Stimulated activated naive B cell treated with anti-CD40 and anti-IgM and Interleukin-4, amounts not matched to agents 10 μg/mL and 1 μg/mL and 100 μg/mL, for 72 hours (primary cell): ENCODE results near the gene PEA15.

ENCODE experiments used
- ATAC-seq, 2 donors: fragments of 150-1000 bp; cut with Tn5 transposase; replicated peaks; 2 replicates each; pipeline ENCODE4 v1.10.0; 2021; ENCODE audit warnings: moderate library complexity in 1 of 2
- DNase-seq: peaks from one replicate; pipeline ENCODE4 v3.0.0; 2021
- H3K27ac Mint-ChIP-seq: one replicate; pipeline ENCODE4 v1.8.0; 2022; ENCODE audit warnings: mild to moderate bottlenecking, mixed read lengths
- H3K27me3 Mint-ChIP-seq, 2 donors: one replicate each; pipeline ENCODE4 v1.8.0; 2022; ENCODE audit warnings: mixed read lengths in 2 of 2
- H3K36me3 Mint-ChIP-seq, 2 donors: one replicate each; pipeline ENCODE4 v1.8.0; 2022; ENCODE audit warnings: mixed read lengths in 2 of 2, mild to moderate bottlenecking in 1 of 2
- H3K4me1 Mint-ChIP-seq, 2 donors: one replicate each; pipeline ENCODE4 v1.8.0; 2022; ENCODE audit warnings: mixed read lengths in 2 of 2, mild to moderate bottlenecking in 1 of 2
- H3K4me3 Mint-ChIP-seq, 2 donors: one replicate each; pipeline ENCODE4 v1.8.0; 2022; ENCODE audit warnings: mild to moderate bottlenecking in 2 of 2, mixed read lengths in 2 of 2, moderate library complexity in 1 of 2
- H3K9me3 Mint-ChIP-seq, 2 donors: one replicate each; pipeline ENCODE4 v1.8.0; 2022; ENCODE audit warnings: mixed read lengths in 2 of 2, mild to moderate bottlenecking in 1 of 2

Gene PEA15

GRCh38 chr1:160168609-160169369 lies 36.4 kb upstream of the PEA15 start:
- Mint-ChIP-seq H3K4me1 (peaks cover 36 to 46% of the 10 kb centered on the region in 2 donors), H3K27me3 (peaks cover 15 to 16% of the 10 kb centered on the region in 2 donors), H3K4me3 (no peak overlapping the region), H3K27ac (no peak overlapping the region), H3K36me3 (no peaks in the 10 kb centered on the region), H3K9me3 (no peaks in the 10 kb centered on the region)
- ATAC-seq (no peak), DNase-seq (no peak)

GRCh38 chr1:160169553-160170399 lies 35.4 kb upstream of the PEA15 start:
- no peaks in the 10 kb centered on the region for H3K36me3 Mint-ChIP-seq
- no peaks in the 10 kb centered on the region for H3K9me3 Mint-ChIP-seq
- ATAC-seq (peak; percentile 93), DNase-seq (peak; percentile 77)
- H3K27me3 Mint-ChIP-seq = peaks cover 25 to 26% of the 10 kb centered on the region in 2 donors
- H3K4me1 Mint-ChIP-seq = peaks cover 36 to 46% of the 10 kb centered on the region in 2 donors
- peak overlapping the region; percentile 31 to 51 for H3K4me3 Mint-ChIP-seq
- peak overlapping the region; percentile 81 for H3K27ac Mint-ChIP-seq

GRCh38 chr1:160171354-160171753 lies 33.8 kb upstream of the PEA15 start:
- Mint-ChIP-seq H3K27ac (no peak overlapping the region), H3K4me1 (peaks cover 31 to 40% of the 10 kb centered on the region in 2 donors), H3K9me3 (no peaks in the 10 kb centered on the region), H3K36me3 (no peaks in the 10 kb centered on the region), H3K27me3 (peaks cover 28 to 30% of the 10 kb centered on the region in 2 donors), H3K4me3 (no peak overlapping the region)
- ATAC-seq = no peak
- no peak for DNase-seq

GRCh38 chr1:160171980-160172379 lies 33.2 kb upstream of the PEA15 start:
- no peaks in the 10 kb centered on the region for H3K9me3 Mint-ChIP-seq
- no peak for DNase-seq
- H3K27me3 Mint-ChIP-seq = peaks cover 26 to 28% of the 10 kb centered on the region in 2 donors
- no peaks in the 10 kb centered on the region for H3K36me3 Mint-ChIP-seq
- H3K4me3 Mint-ChIP-seq = no peak overlapping the region
- peaks cover 29 to 35% of the 10 kb centered on the region in 2 donors for H3K4me1 Mint-ChIP-seq
- ATAC-seq = no peak
- H3K27ac Mint-ChIP-seq = no peak overlapping the region

GRCh38 chr1:160177231-160177630 lies 28.0 kb upstream of the PEA15 start:
- Mint-ChIP-seq H3K27ac (no peak overlapping the region), H3K4me1 (peaks cover 0 to 1% of the 10 kb centered on the region in 2 donors), H3K36me3 (no peaks in the 10 kb centered on the region), H3K4me3 (no peak overlapping the region), H3K27me3 (peaks cover 38 to 39% of the 10 kb centered on the region in 2 donors), H3K9me3 (no peaks in the 10 kb centered on the region)
- DNase-seq (no peak), ATAC-seq (peak; percentile 36 to 61)

- Mint-ChIP-seq H3K27ac (no peak overlapping the region), H3K9me3 (no peaks in the 10 kb centered on the region), H3K4me1 (peaks cover 0 to 1% of the 10 kb centered on the region in 2 donors), H3K4me3 (no peak overlapping the region), H3K36me3 (no peaks in the 10 kb centered on the region), H3K27me3 (peaks cover 35 to 36% of the 10 kb centered on the region in 2 donors)
- ATAC-seq = no peak
- DNase-seq = no peak
Observed at GRCh38 chr1:160177667-160178066, 27.5 kb upstream of the PEA15 start.

GRCh38 chr1:160178731-160179130 lies 26.5 kb upstream of the PEA15 start:
- H3K4me1 Mint-ChIP-seq = peaks cover 0 to 1% of the 10 kb centered on the region in 2 donors
- DNase-seq = no peak
- peaks cover 32 to 37% of the 10 kb centered on the region in 2 donors for H3K27me3 Mint-ChIP-seq
- ATAC-seq = no peak
- no peak overlapping the region for H3K4me3 Mint-ChIP-seq
- no peaks in the 10 kb centered on the region for H3K9me3 Mint-ChIP-seq
- H3K36me3 Mint-ChIP-seq = no peaks in the 10 kb centered on the region
- H3K27ac Mint-ChIP-seq = no peak overlapping the region

- ATAC-seq (no peak), DNase-seq (no peak)
- Mint-ChIP-seq H3K4me1 (peaks cover 0 to 1% of the 10 kb centered on the region in 2 donors), H3K4me3 (no peak overlapping the region), H3K36me3 (no peaks in the 10 kb centered on the region), H3K27ac (no peak overlapping the region), H3K27me3 (peaks cover 26 to 31% of the 10 kb centered on the region in 2 donors), H3K9me3 (no peaks in the 10 kb centered on the region)
Observed at GRCh38 chr1:160179336-160179735, 25.8 kb upstream of the PEA15 start.

- ATAC-seq = no peak
- H3K27ac Mint-ChIP-seq = no peak overlapping the region
- H3K27me3 Mint-ChIP-seq = peaks cover 20 to 30% of the 10 kb centered on the region in 2 donors
- H3K4me1 Mint-ChIP-seq = peaks cover 0 to 10% of the 10 kb centered on the region in 2 donors
- no peaks in the 10 kb centered on the region for H3K36me3 Mint-ChIP-seq
- no peak overlapping the region for H3K4me3 Mint-ChIP-seq
- DNase-seq = no peak
- H3K9me3 Mint-ChIP-seq = no peaks in the 10 kb centered on the region
Observed at GRCh38 chr1:160186246-160186645, 18.9 kb upstream of the PEA15 start.

- Mint-ChIP-seq H3K9me3 (no peaks in the 10 kb centered on the region), H3K4me1 (peaks cover 0 to 10% of the 10 kb centered on the region in 2 donors), H3K36me3 (no peaks in the 10 kb centered on the region), H3K27me3 (peaks cover 17 to 29% of the 10 kb centered on the region in 2 donors), H3K27ac (no peak overlapping the region), H3K4me3 (no peak overlapping the region)
- DNase-seq (no peak), ATAC-seq (no peak)
Observed at GRCh38 chr1:160186729-160187128, 18.5 kb upstream of the PEA15 start.

- Mint-ChIP-seq H3K27ac (no peak overlapping the region), H3K4me3 (no peak overlapping the region), H3K4me1 (peaks cover 0 to 10% of the 10 kb centered on the region in 2 donors), H3K36me3 (no peaks in the 10 kb centered on the region), H3K27me3 (peaks cover 15 to 26% of the 10 kb centered on the region in 2 donors), H3K9me3 (no peaks in the 10 kb centered on the region)
- no peak for DNase-seq
- no peak for ATAC-seq
Observed at GRCh38 chr1:160187407-160187806, 17.8 kb upstream of the PEA15 start.

- Mint-ChIP-seq H3K4me3 (no peak overlapping the region), H3K9me3 (no peaks in the 10 kb centered on the region), H3K36me3 (no peaks in the 10 kb centered on the region), H3K27me3 (peaks cover 8 to 23% of the 10 kb centered on the region in 2 donors), H3K4me1 (peaks cover 0 to 10% of the 10 kb centered on the region in 2 donors), H3K27ac (no peak overlapping the region)
- ATAC-seq (no peak), DNase-seq (no peak)
Observed at GRCh38 chr1:160188341-160188740, 16.8 kb upstream of the PEA15 start.

GRCh38 chr1:160189649-160190625 lies 15.2 kb upstream of the PEA15 start, which contains the start of gene CASQ1:
CASQ1 (plus strand) TSS chr1:160190575; CDS start chr1:160190752, 177 bp downstream.
- DNase-seq = no peak
- Mint-ChIP-seq H3K4me3 (no peak within 1 kb of the TSS), H3K9me3 (no peaks in the 10 kb centered on the region), H3K36me3 (no peaks in the 10 kb centered on the region), H3K27me3 (peaks cover 6 to 23% of the 10 kb centered on the region in 2 donors), H3K27ac (no peak within 1 kb of the TSS), H3K4me1 (peaks cover 0 to 10% of the 10 kb centered on the region in 2 donors)
- no peak for ATAC-seq
